DMS53 treated with DMSO at 0.1 percent for 48 hours (cell line): Measurements from ENCODE around the gene SMR3B.

Source experiments
- DNase-seq: peaks from one replicate; lab custom pipeline; 2025; ENCODE audit not compliant: unreplicated experiment; lab: John Stamatoyannopoulos, UW

Gene SMR3B

GRCh38 chr4:70382691-70383181 is at the start of gene SMR3B:
TSS of gene SMR3B (plus strand) at chr4:70383131. CDS start at chr4:70384511, 1,380 bp downstream.
- DNase-seq, result no peak

- DNase-seq, result no peak
Observed at GRCh38 chr4:70334681-70335080, 48.2 kb upstream of the SMR3B start, which contains the start of gene CABS1. TSS of gene CABS1 (plus strand) at chr4:70334981. CDS start at chr4:70335040, 59 bp downstream.

- DNase-seq, result no peak
Observed at GRCh38 chr4:70336043-70336442, 46.9 kb upstream of the SMR3B start.

- no peak for DNase-seq
Observed at GRCh38 chr4:70337886-70338420, 45.0 kb upstream of the SMR3B start.

- no peak for DNase-seq
Observed at GRCh38 chr4:70356185-70356584, 26.7 kb upstream of the SMR3B start.

- DNase-seq, result no peak
Observed at GRCh38 chr4:70359115-70359661, 23.7 kb upstream of the SMR3B start.

- no peak for DNase-seq
Observed at GRCh38 chr4:70360460-70360859, 22.5 kb upstream of the SMR3B start, which contains the start of gene SMR3A. TSS of gene SMR3A (plus strand) at chr4:70360760. CDS start at chr4:70362116, 1,356 bp downstream.

GRCh38 chr4:70364002-70364401 is 18.9 kb upstream of the SMR3B start:
- no peak for DNase-seq

- no peak for DNase-seq
Observed at GRCh38 chr4:70365479-70365878, 17.5 kb upstream of the SMR3B start.

- no peak for DNase-seq
Observed at GRCh38 chr4:70367813-70368212, 15.1 kb upstream of the SMR3B start.

- DNase-seq, result no peak
Observed at GRCh38 chr4:70371987-70372386, 10.9 kb upstream of the SMR3B start.

GRCh38 chr4:70372760-70373159 is 10.2 kb upstream of the SMR3B start:
- no peak for DNase-seq

GRCh38 chr4:70380578-70380977 is 2.4 kb upstream of the SMR3B start:
- DNase-seq, result no peak

GRCh38 chr4:70392057-70392776 is 9.3 kb downstream of the SMR3B start:
- no peak for DNase-seq

GRCh38 chr4:70397580-70397979 is 14.6 kb downstream of the SMR3B start, which contains the start of gene OPRPN:
TSS of gene OPRPN (plus strand) at chr4:70397940. CDS start at chr4:70399286, 1,346 bp downstream.
- no peak for DNase-seq

- no peak for DNase-seq
Observed at GRCh38 chr4:70399319-70399718, 16.4 kb downstream of the SMR3B start.

- no peak for DNase-seq
Observed at GRCh38 chr4:70402762-70403161, 19.8 kb downstream of the SMR3B start.

GRCh38 chr4:70405765-70406164 is 22.8 kb downstream of the SMR3B start:
- DNase-seq, result no peak

GRCh38 chr4:70425306-70425705 is 42.4 kb downstream of the SMR3B start:
- DNase-seq, result no peak

GRCh38 chr4:70426789-70427188 is 43.9 kb downstream of the SMR3B start:
- DNase-seq, result no peak

GRCh38 chr4:70437197-70437596 is 54.3 kb downstream of the SMR3B start:
- no peak for DNase-seq
